ENCODE results near the gene FITM2.

The FITM2 gene

GRCh38 chr20:44344723-44345122 is 33.7 kb upstream of the FITM2 start:
- FAIRE-seq (no peak), DNase-seq (ENCODE audit: insufficient read length, low spot score) (no peak)
- TF ChIP-seq CTCF (IDR thresholded peaks at IDR 0.05; ENCODE audit: insufficient read depth, missing control alignments), result no peak

- DNase-seq (ENCODE audit: insufficient read length, low spot score) (no peak), FAIRE-seq (no peak)
These were observed 32.2 kb upstream of the FITM2 start for GRCh38 chr20:44343162-44343675.

GRCh38 chr20:44342248-44342647 is 31.2 kb upstream of the FITM2 start:
- FAIRE-seq, result no peak
- DNase-seq (ENCODE audit: insufficient read length, low spot score), result no peak
- no peak for TF ChIP-seq CTCF (IDR thresholded peaks at IDR 0.05; ENCODE audit: insufficient read depth, missing control alignments)

More at GRCh38 chr20:44343162-44343675, 32.2 kb upstream of the FITM2 start:
- no peak for TF ChIP-seq CTCF (IDR thresholded peaks at IDR 0.05; ENCODE audit: insufficient read depth, missing control alignments)

- no peak for TF ChIP-seq CTCF (IDR thresholded peaks at IDR 0.05; ENCODE audit: insufficient read depth, missing control alignments)
- FAIRE-seq (no peak), DNase-seq (ENCODE audit: insufficient read length, low spot score) (no peak)
These were observed 25.9 kb upstream of the FITM2 start, which contains the start of gene R3HDML for GRCh38 chr20:44336725-44337380. R3HDML (plus strand) TSS chr20:44337043; CDS start chr20:44337158, 115 bp downstream.

GRCh38 chr20:44336086-44336485 is 25.1 kb upstream of the FITM2 start:
- TF ChIP-seq CTCF (IDR thresholded peaks at IDR 0.05; ENCODE audit: insufficient read depth, missing control alignments), result no peak
- FAIRE-seq (no peak), DNase-seq (ENCODE audit: insufficient read length, low spot score) (no peak)

- FAIRE-seq, result no peak
- TF ChIP-seq CTCF (IDR thresholded peaks at IDR 0.05; ENCODE audit: insufficient read depth, missing control alignments), result no peak
- no peak for DNase-seq (ENCODE audit: insufficient read length, low spot score)
These were observed 24.7 kb upstream of the FITM2 start for GRCh38 chr20:44335675-44336074.

GRCh38 chr20:44334709-44335108 is 23.7 kb upstream of the FITM2 start:
- DNase-seq (ENCODE audit: insufficient read length, low spot score), result no peak
- TF ChIP-seq CTCF (IDR thresholded peaks at IDR 0.05; ENCODE audit: insufficient read depth, missing control alignments), result no peak
- no peak for FAIRE-seq
